BLaER1 (cell line): ENCODE data around the gene NRAS.

Experiments used
- H3K27ac ChIP-seq: shearing (Covaris generic); formaldehyde crosslinking; 2 replicates; pipeline ENCODE4 v1.8.1; 2022
- H3K27me3 ChIP-seq: shearing (Covaris generic); formaldehyde crosslinking; 2 replicates; pipeline ENCODE4 v1.8.1; 2022
- H3K36me3 ChIP-seq: shearing (Covaris generic); formaldehyde crosslinking; 2 replicates; pipeline ENCODE4 v1.8.1; 2022
- H3K4me1 ChIP-seq: shearing (Covaris generic); formaldehyde crosslinking; 2 replicates; pipeline ENCODE4 v1.8.1; 2022
- H3K4me2 ChIP-seq: shearing (Covaris generic); formaldehyde crosslinking; 2 replicates; pipeline ENCODE4 v1.8.1; 2022
- H3K4me3 ChIP-seq: shearing (Covaris generic); formaldehyde crosslinking; 2 replicates; pipeline ENCODE4 v1.8.1; 2022
- H3K9ac ChIP-seq: shearing (Covaris generic); formaldehyde crosslinking; 2 replicates; pipeline ENCODE4 v1.8.1; 2022
- H3K9me3 ChIP-seq: shearing (Covaris generic); formaldehyde crosslinking; 2 replicates; pipeline ENCODE4 v1.8.1; 2022
- H4K20me1 ChIP-seq: shearing (Covaris generic); formaldehyde crosslinking; 2 replicates; pipeline ENCODE4 v1.8.1; 2022
- Cebpa-rat ChIP-seq: shearing (Covaris generic); IDR thresholded peaks from 2 replicates; pipeline ENCODE4 v1.8.1; 2022

The NRAS gene

GRCh38 chr1:114668784-114669561 lies 47.6 kb downstream of the NRAS start:
- Histone ChIP-seq H3K9me3 (no peaks in the 10 kb centered on the region), H3K4me1 (peaks cover 7% of the 10 kb centered on the region), H3K27me3 (peaks cover 8% of the 10 kb centered on the region; the same call in 1 of the 2 replicates), H4K20me1 (no peaks in the 10 kb centered on the region), H3K36me3 (no peaks in the 10 kb centered on the region), H3K9ac (peak overlapping the region; percentile 69), H3K4me2 (peak overlapping the region; percentile 98), H3K4me3 (peak overlapping the region; percentile 76), H3K27ac (no peak overlapping the region)
- no peak for TF ChIP-seq Cebpa-rat

- Histone ChIP-seq H3K27me3 (peaks cover 8% of the 10 kb centered on the region; the same call in 1 of the 2 replicates), H3K4me2 (no peak overlapping the region), H4K20me1 (no peaks in the 10 kb centered on the region), H3K27ac (no peak overlapping the region), H3K36me3 (no peaks in the 10 kb centered on the region), H3K9ac (no peak overlapping the region), H3K4me1 (peaks cover 7% of the 10 kb centered on the region), H3K9me3 (no peaks in the 10 kb centered on the region), H3K4me3 (no peak overlapping the region)
- no peak for TF ChIP-seq Cebpa-rat
These were observed 48.2 kb downstream of the NRAS start for GRCh38 chr1:114668373-114668772.

GRCh38 chr1:114666954-114667353 lies 49.6 kb downstream of the NRAS start:
- Histone ChIP-seq H3K4me3 (no peak overlapping the region), H3K9me3 (no peaks in the 10 kb centered on the region), H3K4me1 (peaks cover 7% of the 10 kb centered on the region), H3K9ac (no peak overlapping the region), H3K27ac (no peak overlapping the region), H3K27me3 (peaks cover 8% of the 10 kb centered on the region; the same call in 1 of the 2 replicates), H3K4me2 (no peak overlapping the region), H4K20me1 (no peaks in the 10 kb centered on the region), H3K36me3 (no peaks in the 10 kb centered on the region)
- TF ChIP-seq Cebpa-rat, result no peak

- TF ChIP-seq Cebpa-rat, result no peak
- Histone ChIP-seq H3K27ac (no peak overlapping the region), H3K4me1 (no peaks in the 10 kb centered on the region), H3K27me3 (no peaks in the 10 kb centered on the region), H3K36me3 (no peaks in the 10 kb centered on the region), H3K9ac (no peak overlapping the region), H3K9me3 (no peaks in the 10 kb centered on the region), H3K4me3 (no peak overlapping the region), H4K20me1 (no peaks in the 10 kb centered on the region), H3K4me2 (no peak overlapping the region)
These were observed 56.3 kb downstream of the NRAS start for GRCh38 chr1:114660238-114660637.
